H9 (cell line): ENCODE data around the gene CCDC182. TPM values are rescaled to one million over a fixed set of nuclear protein-coding genes. Genes with fewer than 3 reads are reported as not detected.

Experiments used
- DNase-seq: peaks from one replicate; pipeline ENCODE4 v3.0.0-alpha.2; 2017
- H2AFZ ChIP-seq: one replicate; pipeline ENCODE4 v1.6.1; 2013; ENCODE audit warnings: mild to moderate bottlenecking, low read length, control low read depth, moderate library complexity
- H2AK5ac ChIP-seq: 2 replicates; pipeline ENCODE4 v1.6.1; 2013; ENCODE audit warnings: low read length, control low read depth, mixed read lengths; ENCODE audit not compliant: insufficient read length
- H2BK120ac ChIP-seq: one replicate; pipeline ENCODE4 v1.6.1; 2013; ENCODE audit warnings: low read depth, mild to moderate bottlenecking, low read length, control low read depth, inconsistent platforms; ENCODE audit not compliant: poor library complexity, severe bottlenecking
- H2BK12ac ChIP-seq: 2 replicates; pipeline ENCODE4 v1.6.1; 2013; ENCODE audit warnings: low read length, control low read depth, mixed read lengths, low read depth; ENCODE audit not compliant: insufficient read length
- H2BK15ac ChIP-seq: 2 replicates; pipeline ENCODE4 v1.6.1; 2013; ENCODE audit warnings: low read depth, low read length, control low read depth
- H2BK20ac ChIP-seq: one replicate; pipeline ENCODE4 v1.6.1; 2013; ENCODE audit warnings: low read depth, mild to moderate bottlenecking, low read length, control low read depth, inconsistent platforms; ENCODE audit not compliant: poor library complexity, severe bottlenecking
- H2BK5ac ChIP-seq: 2 replicates; pipeline ENCODE4 v1.6.1; 2013; ENCODE audit warnings: low read length, control low read depth, mixed read lengths; ENCODE audit not compliant: insufficient read length
- H3K14ac ChIP-seq: 2 replicates; pipeline ENCODE4 v1.6.1; 2013; ENCODE audit warnings: low read length, control low read depth; ENCODE audit not compliant: insufficient read depth
- H3K18ac ChIP-seq: 2 replicates; pipeline ENCODE4 v1.6.1; 2013; ENCODE audit warnings: low read depth, mild to moderate bottlenecking, mixed read lengths, low read length, control low read depth; ENCODE audit not compliant: insufficient read length
- H3K23ac ChIP-seq: 2 replicates; pipeline ENCODE4 v1.6.1; 2013; ENCODE audit warnings: low read length, control low read depth, mixed read lengths, low read depth; ENCODE audit not compliant: insufficient read length
- H3K23me2 ChIP-seq: 2 replicates; pipeline ENCODE4 v1.6.1; 2013; ENCODE audit warnings: low read depth, mild to moderate bottlenecking, mixed read lengths, low read length, control low read depth; ENCODE audit not compliant: insufficient read length, poor library complexity, severe bottlenecking
- H3K27ac ChIP-seq: 2 replicates; pipeline ENCODE4 v1.5.1; 2013; ENCODE audit warnings: low read length, control low read depth, mixed read lengths, low read depth; ENCODE audit not compliant: insufficient read length
- H3K27me3 ChIP-seq: 2 replicates; pipeline ENCODE4 v1.6.1; 2013; ENCODE audit warnings: low read length, control low read depth, inconsistent platforms; ENCODE audit not compliant: insufficient read depth
- H3K4ac ChIP-seq: 2 replicates; pipeline ENCODE4 v1.6.1; 2013; ENCODE audit warnings: low read depth, mild to moderate bottlenecking, control low read depth, inconsistent platforms, low read length, moderate library complexity
- H3K4me1 ChIP-seq: 2 replicates; pipeline ENCODE4 v1.6.1; 2013; ENCODE audit warnings: low read length, control low read depth, inconsistent platforms; ENCODE audit not compliant: insufficient read depth
- H3K4me2 ChIP-seq: 2 replicates; pipeline ENCODE4 v1.6.1; 2013; ENCODE audit warnings: low read length, control low read depth, mixed read lengths; ENCODE audit not compliant: insufficient read length, insufficient read depth
- H3K56ac ChIP-seq: 2 replicates; pipeline ENCODE4 v1.6.1; 2013; ENCODE audit warnings: low read depth, mild to moderate bottlenecking, mixed read lengths, low read length, control low read depth; ENCODE audit not compliant: insufficient read length
- H3K79me1 ChIP-seq: 2 replicates; pipeline ENCODE4 v1.6.1; 2013; ENCODE audit warnings: low read depth, mild to moderate bottlenecking, moderate library complexity, low read length, control low read depth, inconsistent platforms; ENCODE audit not compliant: insufficient read depth, poor library complexity, severe bottlenecking
- H3K79me2 ChIP-seq: 2 replicates; pipeline ENCODE4 v1.6.1; 2013; ENCODE audit warnings: low read length, control low read depth, inconsistent platforms; ENCODE audit not compliant: insufficient read depth
- H3K9ac ChIP-seq: 2 replicates; pipeline ENCODE4 v1.6.1; 2013; ENCODE audit warnings: low read length, control low read depth, mixed read lengths; ENCODE audit not compliant: insufficient read length; ENCODE audit errors: extremely low read depth
- H3K9me3 ChIP-seq: one replicate; pipeline ENCODE4 v1.6.1; 2013; ENCODE audit warnings: low read depth, low read length, inconsistent platforms; ENCODE audit not compliant: control insufficient read depth
- H3T11ph ChIP-seq: one replicate; pipeline ENCODE4 v1.6.1; 2013; ENCODE audit warnings: mild to moderate bottlenecking, low read length, control low read depth, inconsistent platforms
- H4K20me1 ChIP-seq: one replicate; pipeline ENCODE4 v1.6.1; 2013; ENCODE audit not compliant: control insufficient read depth, insufficient read length, insufficient read depth
- H4K5ac ChIP-seq: 2 replicates; pipeline ENCODE4 v1.6.1; 2013; ENCODE audit warnings: low read depth, mild to moderate bottlenecking, mixed read lengths, low read length, control low read depth; ENCODE audit not compliant: insufficient read length
- H4K8ac ChIP-seq: replicated peaks from 2 replicates; pipeline ENCODE4 v1.6.1; 2013; ENCODE audit warnings: low read length, control low read depth, mixed read lengths, low read depth; ENCODE audit not compliant: insufficient read length
- H4K91ac ChIP-seq: 2 replicates; pipeline ENCODE4 v1.6.1; 2013; ENCODE audit warnings: low read depth, mild to moderate bottlenecking, moderate library complexity, mixed read lengths, low read length, control low read depth; ENCODE audit not compliant: insufficient read length
- H3K27ac Mint-ChIP-seq, 3 experiments: 2 replicates in 2 of 3; 3 replicates in 1 of 3; pipeline ENCODE4 v1.8.0; 2020 to 2021; ENCODE audit warnings: mixed read lengths in 3 of 3, mild to moderate bottlenecking in 1 of 3, moderate library complexity in 1 of 3
- H3K27me3 Mint-ChIP-seq: 2 replicates; pipeline ENCODE4 v1.8.0; 2021; ENCODE audit warnings: low read depth, mild to moderate bottlenecking, moderate library complexity, mixed read lengths
- H3K36me3 Mint-ChIP-seq, 3 experiments: 2 replicates in 2 of 3; 3 replicates in 1 of 3; pipeline ENCODE4 v1.8.0; 2020 to 2021; ENCODE audit warnings: low read depth in 3 of 3, mixed read lengths in 3 of 3; ENCODE audit not compliant: insufficient read depth in 1 of 3
- H3K4me1 Mint-ChIP-seq, 2 experiments: 2 replicates each; pipeline ENCODE4 v1.8.0; 2020; ENCODE audit warnings: mixed read lengths in 2 of 2
- H3K4me3 Mint-ChIP-seq, 2 experiments: 2 replicates in 1 of 2; 3 replicates in 1 of 2; pipeline ENCODE4 v1.8.0; 2020 to 2021; ENCODE audit warnings: mild to moderate bottlenecking in 2 of 2, mixed read lengths in 2 of 2, moderate library complexity in 1 of 2
- H3K9me3 Mint-ChIP-seq, 2 experiments: 2 replicates in 1 of 2; 3 replicates in 1 of 2; pipeline ENCODE4 v1.8.0; 2020; ENCODE audit warnings: mild to moderate bottlenecking in 2 of 2, mixed read lengths in 2 of 2, moderate library complexity in 1 of 2
- total RNA-seq: library from RNA; stranded (reverse); gene quantifications from 2 replicates; pipeline ENCODE4 v1.2.1, GENCODE V29; 2021
- TF ChIP-seq, protein P1 (sequence below): fragments of 200-600 bp; sonication (generic); conservative IDR thresholded peaks from 3 replicates; pipeline ENCODE4 v1.8.0; 2021; ENCODE audit warnings: antibody characterized with exemption, mild to moderate bottlenecking

The CCDC182 gene
- total RNA-seq, 1 experiment from 2014 or later: not detected

DNA sequence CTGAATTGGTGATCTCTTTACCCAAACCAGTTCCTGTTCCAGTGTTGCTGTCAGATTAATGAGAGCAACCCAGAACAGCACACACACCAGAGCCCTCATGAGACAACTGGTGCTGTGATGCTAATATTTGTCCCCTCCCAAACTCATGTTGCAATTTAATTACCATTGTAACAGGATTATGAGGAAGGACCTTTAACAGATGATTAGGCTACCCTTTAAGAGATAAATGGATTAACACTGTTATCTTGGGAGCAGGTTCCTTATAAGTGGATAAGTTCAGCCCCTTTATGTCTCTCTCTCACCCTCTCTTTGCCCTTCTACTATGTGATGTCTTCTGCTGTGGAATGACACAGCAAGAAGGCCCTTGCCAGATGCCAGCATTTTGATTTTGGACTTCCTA lies 1.1 kb upstream of the CCDC182 start:
- Mint-ChIP-seq H3K27ac (no peak overlapping the region), H3K27me3 (peaks cover 26% of the 10 kb centered on the region), H3K9me3 (no peaks in the 10 kb centered on the region), H3K4me1 (peaks cover 6 to 7% of the 10 kb centered on the region in 2 experiments; a peak in 3 of 4 replicates), H3K4me3 (no peak overlapping the region), H3K36me3 (no peaks in the 10 kb centered on the region)
- Histone ChIP-seq H3K23me2 (no peaks in the 10 kb centered on the region), H3K4me1 (no peaks in the 10 kb centered on the region), H2BK5ac (no peak overlapping the region), H3K27me3 (no peaks in the 10 kb centered on the region), H4K20me1 (no peaks in the 10 kb centered on the region), H3K9ac (no peak overlapping the region), H3K23ac (no peak overlapping the region), H2BK12ac (no peak overlapping the region), H4K8ac (no peak overlapping the region), H4K91ac (no peak overlapping the region), H3T11ph (no peak overlapping the region), H3K4me2 (no peak overlapping the region), H3K4ac (no peak overlapping the region), H2BK120ac (no peak overlapping the region), H3K18ac (no peak overlapping the region), H3K79me2 (no peaks in the 10 kb centered on the region), H2BK20ac (no peak overlapping the region), H3K56ac (no peak overlapping the region), H2BK15ac (no peak overlapping the region), H2AK5ac (no peak overlapping the region), H2AFZ (no peak overlapping the region), H3K27ac (no peak overlapping the region), H3K9me3 (no peaks in the 10 kb centered on the region), H3K14ac (no peak overlapping the region), H3K79me1 (no peaks in the 10 kb centered on the region), H4K5ac (no peak overlapping the region)
- no peak for DNase-seq
- TF ChIP-seq, protein P1, sequence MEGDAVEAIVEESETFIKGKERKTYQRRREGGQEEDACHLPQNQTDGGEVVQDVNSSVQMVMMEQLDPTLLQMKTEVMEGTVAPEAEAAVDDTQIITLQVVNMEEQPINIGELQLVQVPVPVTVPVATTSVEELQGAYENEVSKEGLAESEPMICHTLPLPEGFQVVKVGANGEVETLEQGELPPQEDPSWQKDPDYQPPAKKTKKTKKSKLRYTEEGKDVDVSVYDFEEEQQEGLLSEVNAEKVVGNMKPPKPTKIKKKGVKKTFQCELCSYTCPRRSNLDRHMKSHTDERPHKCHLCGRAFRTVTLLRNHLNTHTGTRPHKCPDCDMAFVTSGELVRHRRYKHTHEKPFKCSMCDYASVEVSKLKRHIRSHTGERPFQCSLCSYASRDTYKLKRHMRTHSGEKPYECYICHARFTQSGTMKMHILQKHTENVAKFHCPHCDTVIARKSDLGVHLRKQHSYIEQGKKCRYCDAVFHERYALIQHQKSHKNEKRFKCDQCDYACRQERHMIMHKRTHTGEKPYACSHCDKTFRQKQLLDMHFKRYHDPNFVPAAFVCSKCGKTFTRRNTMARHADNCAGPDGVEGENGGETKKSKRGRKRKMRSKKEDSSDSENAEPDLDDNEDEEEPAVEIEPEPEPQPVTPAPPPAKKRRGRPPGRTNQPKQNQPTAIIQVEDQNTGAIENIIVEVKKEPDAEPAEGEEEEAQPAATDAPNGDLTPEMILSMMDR: no peak
